ENCODE results near the gene PBRM1.

GRCh38 chr3:52531860-52532516, 153.7 kb downstream of the PBRM1 start:
- no peak for TF ChIP-seq CTCF (CRISPR knock-in tag; IDR thresholded peaks at IDR 0.05)
- TF ChIP-seq POLR2AphosphoS5 (IDR thresholded peaks at IDR 0.05; ENCODE audit: low read depth, low read length) = no peak
- TF ChIP-seq FOXC1 (CRISPR knock-in tag; IDR thresholded peaks at IDR 0.05; ENCODE audit: borderline replicate concordance) = no peak
- no peak for TF ChIP-seq ZNF12 (CRISPR knock-in tag; IDR thresholded peaks at IDR 0.05)
- TF ChIP-seq CREBL2 (CRISPR knock-in tag; IDR thresholded peaks at IDR 0.05; ENCODE audit: borderline replicate concordance) = no peak
- TF ChIP-seq ATF2 (CRISPR knock-in tag; IDR thresholded peaks at IDR 0.05) = no peak
- TF ChIP-seq ZNF792 (CRISPR knock-in tag; IDR thresholded peaks at IDR 0.05) = no peak
- no peak for TF ChIP-seq ZBTB33 (CRISPR knock-in tag; IDR thresholded peaks at IDR 0.05)
